HG02973 (cell line): ENCODE measurements around the gene THBS2.
A peak's percentile ranks its signal among the peaks of the same experiment; 100 is the strongest.
"Not testable (repeated sequence)": the region's sequence is repeated elsewhere in the genome, so short reads cannot be mapped to it uniquely, and the experiment has no call there.

Experiments used
- ATAC-seq: cut with Tn5 transposase; IDR thresholded peaks from one replicate; pipeline ENCODE4 v1.9.1; 2021; ENCODE audit warnings: moderate library complexity; ENCODE audit not compliant: unreplicated experiment

THBS2 gene

GRCh38 chr6:169212897-169213813 lies 40.5 kb downstream of the THBS2 start:
- ATAC-seq: peak; percentile 100

- ATAC-seq: no peak
Measured at GRCh38 chr6:169212436-169212835, 41.2 kb downstream of the THBS2 start.

GRCh38 chr6:169211881-169212280 lies 41.8 kb downstream of the THBS2 start:
- ATAC-seq: no peak

GRCh38 chr6:169210611-169211010 lies 43.0 kb downstream of the THBS2 start:
- no peak for ATAC-seq

GRCh38 chr6:169208011-169208410 lies 45.6 kb downstream of the THBS2 start:
- ATAC-seq: no peak

- no peak for ATAC-seq
Measured at GRCh38 chr6:169207482-169207881, 46.2 kb downstream of the THBS2 start.

GRCh38 chr6:169205176-169206160 lies 48.2 kb downstream of the THBS2 start:
- ATAC-seq: no peak

- ATAC-seq: no peak
Measured at GRCh38 chr6:169204167-169204566, 49.5 kb downstream of the THBS2 start.

GRCh38 chr6:169201985-169202384 lies 51.7 kb downstream of the THBS2 start:
- ATAC-seq: no peak

GRCh38 chr6:169200893-169201514 lies 52.6 kb downstream of the THBS2 start:
- ATAC-seq: no peak

GRCh38 chr6:169199625-169200335 lies 53.9 kb downstream of the THBS2 start:
- no peak for ATAC-seq

- no peak for ATAC-seq
Measured at GRCh38 chr6:169198885-169199284, 54.8 kb downstream of the THBS2 start.

- not testable (repeated sequence) for ATAC-seq
Measured at GRCh38 chr6:169197929-169198328, 55.7 kb downstream of the THBS2 start.

- ATAC-seq: not testable (repeated sequence)
Measured at GRCh38 chr6:169196279-169196678, 57.4 kb downstream of the THBS2 start.

GRCh38 chr6:169194737-169195136 lies 58.9 kb downstream of the THBS2 start:
- no peak for ATAC-seq

- ATAC-seq: no peak
Measured at GRCh38 chr6:169190970-169191369, 62.7 kb downstream of the THBS2 start.

- ATAC-seq: no peak
Measured at GRCh38 chr6:169190144-169190584, 63.5 kb downstream of the THBS2 start.

GRCh38 chr6:169189686-169190085 lies 64.0 kb downstream of the THBS2 start:
- no peak for ATAC-seq

GRCh38 chr6:169189182-169189581 lies 64.5 kb downstream of the THBS2 start:
- no peak for ATAC-seq

GRCh38 chr6:169188475-169188874 lies 65.2 kb downstream of the THBS2 start:
- no peak for ATAC-seq
